ENCODE results near the gene KIF12. TPM values are rescaled to one million over a fixed set of nuclear protein-coding genes. Genes with fewer than 3 reads are reported as not detected.

KIF12 gene
- total and polyA plus RNA-seq, 2 donors (not counting 3 experiments of a cell fraction or from before 2014, with no cell fraction given) = 0.46 to 0.97 TPM

GRCh38 chr9:114050646-114051045 lies 48.4 kb downstream of the KIF12 start:
- BruUV-seq (replicated peaks) = no TSS peak

More at GRCh38 chr9:114050646-114051045, 48.4 kb downstream of the KIF12 start:
- H4K20me1 ChIP-seq (replicated peaks; ENCODE audit: control insufficient read depth, extremely low read depth, insufficient read depth, low read length) = no peaks in the 10 kb centered on the region
- intact Hi-C loops (cut with micrococcal nuclease) (no loop called here), dilution Hi-C loops (cut with MboI; ENCODE audit: extremely low pct_ligation_motif_present, low sequenced_read_pairs) (no loop called here)
- ChIA-PET POLR2A (no interaction called here), CTCF (interaction anchor here (1.4 to 1.7 kb wide), 3 partner anchors 57 to 313 kb away, joined by 3 to 4 read pairs (median 4); no protein-coding TSS in a partner anchor)
- no peaks in the 10 kb centered on the region for H3K79me2 ChIP-seq (ENCODE audit: control insufficient read depth, insufficient read depth, low read length)
- peaks cover 21 to 43% of the 10 kb centered on the region in 2 experiments for H3K36me3 ChIP-seq (ENCODE audit: control insufficient read depth in 2 of 2, extremely low read depth in 1 of 2, insufficient read depth in 2 of 2, low read length in 2 of 2)
- no peaks in the 10 kb centered on the region for H3K9me1 ChIP-seq (replicated peaks; ENCODE audit: control insufficient read depth, extremely low read depth, insufficient read depth, low read length)
- no peak overlapping the region for H3K4me2 ChIP-seq (ENCODE audit: insufficient read depth, low read length)
- H3K4me1 ChIP-seq (ENCODE audit: control insufficient read depth, extremely low read depth, insufficient read depth, low read length) = peaks cover 4% of the 10 kb centered on the region
- no peaks in the 10 kb centered on the region for H3K27me3 ChIP-seq (ENCODE audit: control insufficient read depth in 2 of 2, insufficient read depth in 2 of 2, low read length in 2 of 2)
- no peak for TF ChIP-seq CTCF (IDR thresholded peaks at IDR 0.05; ENCODE audit: extremely low read depth in 1 of 2, insufficient read depth in 1 of 2, low read depth in 1 of 2, low read length in 2 of 2)
- TF ChIP-seq POLR2A (IDR thresholded peaks at IDR 0.05; ENCODE audit: low read depth, low read length) = no peak
- TF ChIP-seq EZH2 (IDR thresholded peaks at IDR 0.05; ENCODE audit: borderline replicate concordance, low read depth, low read length, severe bottlenecking) = no peak
- TF ChIP-seq JUN (IDR thresholded peaks at IDR 0.05; ENCODE audit: borderline replicate concordance, insufficient read depth, insufficient read length, low read depth) = no peak
- TF ChIP-seq MYC (IDR thresholded peaks at IDR 0.05; ENCODE audit: low read depth, low read length) = no peak
- TF ChIP-seq GATA2 (IDR thresholded peaks at IDR 0.05; ENCODE audit: insufficient read depth, insufficient read length, low read depth, low read length) = no peak
- TF ChIP-seq FOS (IDR thresholded peaks at IDR 0.05; ENCODE audit: borderline replicate concordance, insufficient read depth, low read length) = no peak
- no peak overlapping the region for H3K9ac ChIP-seq (replicated peaks; ENCODE audit: extremely low read depth, insufficient read depth, low read length)
- H2AFZ ChIP-seq (ENCODE audit: low read depth, low read length) = no peak overlapping the region
- no peak overlapping the region for H3K27ac ChIP-seq (ENCODE audit: insufficient read depth, low read depth, low read length)
- no peak overlapping the region for H3K4me3 ChIP-seq (replicated peaks in 1 of 3; ENCODE audit: insufficient read depth in 1 of 3, low read depth in 1 of 3, low read length in 3 of 3)
- H3K9me3 ChIP-seq (replicated peaks; ENCODE audit: control insufficient read depth, insufficient read depth, low read length) = no peaks in the 10 kb centered on the region
- DNase-seq (ENCODE audit: low read depth, low spot score) = no peak
- no peak for FAIRE-seq
